Fibroblast of gingiva (primary cell): Measurements from ENCODE around the gene RAI14.

ENCODE experiments used
- DNase-seq: peaks from one replicate; pipeline ENCODE4 v3.0.0-alpha.2; 2011; ENCODE audit warnings: low read depth

Gene RAI14

GRCh38 chr5:34648039-34648839 is 7.9 kb upstream of the RAI14 start:
- no peak for DNase-seq

GRCh38 chr5:34648840-34649158 is 7.3 kb upstream of the RAI14 start:
- no peak for DNase-seq

- no peak for DNase-seq
Measured at GRCh38 chr5:34651791-34652190, 4.3 kb upstream of the RAI14 start.

- no peak for DNase-seq
Measured at GRCh38 chr5:34652466-34652865, 3.7 kb upstream of the RAI14 start.

- DNase-seq = peak; percentile 74
Measured at GRCh38 chr5:34652914-34653313, 3.2 kb upstream of the RAI14 start.

- no peak for DNase-seq
Measured at GRCh38 chr5:34653708-34654107, 2.4 kb upstream of the RAI14 start.

- peak; percentile 70 for DNase-seq
Measured at GRCh38 chr5:34655354-34655991, 655 bp upstream of the RAI14 start.

- DNase-seq = no peak
Measured at GRCh38 chr5:34656700-34657273, 659 bp downstream of the RAI14 start.

- DNase-seq = peak; percentile 67
Measured at GRCh38 chr5:34657274-34657921, 1.3 kb downstream of the RAI14 start.

- DNase-seq = no peak
Measured at GRCh38 chr5:34657988-34658387, 1.9 kb downstream of the RAI14 start.

- DNase-seq = no peak
Measured at GRCh38 chr5:34659168-34659567, 3.0 kb downstream of the RAI14 start.

GRCh38 chr5:34660444-34660843 is 4.3 kb downstream of the RAI14 start:
- DNase-seq = peak; percentile 85

- DNase-seq = no peak
Measured at GRCh38 chr5:34663771-34664496, 7.8 kb downstream of the RAI14 start.

- no peak for DNase-seq
Measured at GRCh38 chr5:34666392-34667080, 10.4 kb downstream of the RAI14 start.

GRCh38 chr5:34667705-34668104 is 11.6 kb downstream of the RAI14 start:
- DNase-seq = no peak

GRCh38 chr5:34669931-34670516 is 13.9 kb downstream of the RAI14 start:
- DNase-seq = peak; percentile 45

GRCh38 chr5:34672196-34672595 is 16.1 kb downstream of the RAI14 start:
- no peak for DNase-seq

GRCh38 chr5:34673463-34674125 is 17.5 kb downstream of the RAI14 start:
- no peak for DNase-seq

GRCh38 chr5:34674187-34674586 is 18.1 kb downstream of the RAI14 start:
- peak; percentile 91 for DNase-seq

- DNase-seq = no peak
Measured at GRCh38 chr5:34675857-34676256, 19.7 kb downstream of the RAI14 start.

GRCh38 chr5:34676416-34676815 is 20.3 kb downstream of the RAI14 start:
- no peak for DNase-seq
